Activated CD4-positive, alpha-beta memory T cell treated with anti-CD3 and anti-CD28 coated beads for 36 hours (primary cell): ENCODE results near the gene BIRC6. TPM values are rescaled to one million over a fixed set of nuclear protein-coding genes. Genes with fewer than 3 reads are reported as not detected.
"Not testable (repeated sequence)": the region's sequence is repeated elsewhere in the genome, so short reads cannot be mapped to it uniquely, and the experiment has no call there.

ENCODE experiments used
- CTCF ChIA-PET: fragments of 350-600 bp; sonication (Branson Sonifier 250); formaldehyde crosslinking; loops from one replicate; lab custom pipeline; 2021; ENCODE audit warnings: antibody characterized with exemption, inconsistent platforms; lab: Charles Lee
- POLR2A ChIA-PET: fragments of 350-600 bp; sonication (Branson Sonifier 250); formaldehyde crosslinking; loops from one replicate; lab custom pipeline; 2021; ENCODE audit warnings: antibody characterized with exemption; lab: Charles Lee
- DNase-seq: peaks from one replicate; pipeline ENCODE4 v3.0.0-alpha.2; 2020
- H3K27ac Mint-ChIP-seq: one replicate; pipeline ENCODE4 v1.8.0; 2021; ENCODE audit warnings: mixed read lengths
- H3K27me3 Mint-ChIP-seq: one replicate; pipeline ENCODE4 v1.8.0; 2021; ENCODE audit warnings: mixed read lengths
- H3K36me3 Mint-ChIP-seq: one replicate; pipeline ENCODE4 v1.8.0; 2021; ENCODE audit warnings: mixed read lengths
- H3K4me1 Mint-ChIP-seq: one replicate; pipeline ENCODE4 v1.8.0; 2021; ENCODE audit warnings: low read depth, mixed read lengths
- H3K4me3 Mint-ChIP-seq: one replicate; pipeline ENCODE4 v1.8.0; 2021; ENCODE audit warnings: mild to moderate bottlenecking, mixed read lengths
- H3K9me3 Mint-ChIP-seq: one replicate; pipeline ENCODE4 v1.8.0; 2021; ENCODE audit warnings: mixed read lengths
- intact Hi-C: fragments of 100-400 bp; cut with micrococcal nuclease; formaldehyde crosslinking; loops from one replicate; pipeline ENCODE4 v1.15.1; 2023
- total RNA-seq, 2 experiments: library from RNA; stranded (reverse); gene quantifications; one replicate each; pipeline ENCODE4 v1.2.3, GENCODE V29; 2021

Gene BIRC6
- 10 to 100 TPM; 58.2 to 62.4 TPM for total RNA-seq

- Mint-ChIP-seq H3K4me1 (peaks cover 37% of the 10 kb centered on the region), H3K4me3 (peak within 1 kb of the TSS; percentile 84), H3K9me3 (no peaks in the 10 kb centered on the region), H3K36me3 (peaks cover 17% of the 10 kb centered on the region), H3K27ac (peak within 1 kb of the TSS; percentile 92), H3K27me3 (no peaks in the 10 kb centered on the region)
- CTCF ChIA-PET, result no interaction called here
- intact Hi-C loops, result loop anchor here (1.0 to 10.0 kb wide), 6 partner anchors 80 to 966 kb away; partner anchors contain the start of genes DPY30, SLC30A6, SPAST and YIPF4
- DNase-seq, result peak; percentile 99
- POLR2A ChIA-PET, result interaction anchor here (0.8 to 2.3 kb wide), 4 partner anchors 39 to 293 kb away, joined by 3 to 7 read pairs (median 4); partner anchors contain the start of genes SLC30A6, SPAST and YIPF4
Observed at GRCh38 chr2:32356681-32357317, at the start of gene BIRC6. Gene BIRC6 (plus strand): TSS chr2:32357023. CDS start chr2:32357162, 139 bp downstream.

GRCh38 chr2:32310577-32310976 lies 46.2 kb upstream of the BIRC6 start:
- CTCF ChIA-PET, result no interaction called here
- Mint-ChIP-seq H3K9me3 (no peaks in the 10 kb centered on the region), H3K4me3 (no peak overlapping the region), H3K4me1 (no peaks in the 10 kb centered on the region), H3K27ac (no peak overlapping the region), H3K36me3 (peaks cover 5% of the 10 kb centered on the region), H3K27me3 (no peaks in the 10 kb centered on the region)
- intact Hi-C loops, result no loop called here
- DNase-seq, result no peak
- POLR2A ChIA-PET, result no interaction called here

GRCh38 chr2:32314886-32315285 lies 41.9 kb upstream of the BIRC6 start:
- DNase-seq, result no peak
- Mint-ChIP-seq H3K9me3 (no peaks in the 10 kb centered on the region), H3K36me3 (peaks cover 2% of the 10 kb centered on the region), H3K27ac (no peak overlapping the region), H3K27me3 (no peaks in the 10 kb centered on the region), H3K4me3 (no peak overlapping the region), H3K4me1 (no peaks in the 10 kb centered on the region)
- intact Hi-C loops, result no loop called here
- CTCF ChIA-PET, result no interaction called here
- POLR2A ChIA-PET, result no interaction called here

GRCh38 chr2:32328679-32329078 lies 28.1 kb upstream of the BIRC6 start:
- H3K36me3 Mint-ChIP-seq, POLR2A ChIA-PET, CTCF ChIA-PET, H3K4me3 Mint-ChIP-seq, H3K9me3 Mint-ChIP-seq, H3K27me3 Mint-ChIP-seq, DNase-seq, intact Hi-C loops, H3K4me1 Mint-ChIP-seq, H3K27ac Mint-ChIP-seq: not testable (repeated sequence)

- POLR2A ChIA-PET, H3K4me1 Mint-ChIP-seq, H3K4me3 Mint-ChIP-seq, H3K9me3 Mint-ChIP-seq, H3K36me3 Mint-ChIP-seq, CTCF ChIA-PET, H3K27ac Mint-ChIP-seq, DNase-seq, H3K27me3 Mint-ChIP-seq, intact Hi-C loops: not testable (repeated sequence)
Observed at GRCh38 chr2:32329180-32329980, 27.4 kb upstream of the BIRC6 start.

GRCh38 chr2:32330136-32330535 lies 26.7 kb upstream of the BIRC6 start:
- Mint-ChIP-seq H3K4me1 (no peaks in the 10 kb centered on the region), H3K27me3 (no peaks in the 10 kb centered on the region), H3K9me3 (no peaks in the 10 kb centered on the region), H3K4me3 (no peak overlapping the region), H3K36me3 (peaks cover 3% of the 10 kb centered on the region), H3K27ac (no peak overlapping the region)
- ChIA-PET CTCF (no interaction called here), POLR2A (no interaction called here)
- intact Hi-C loops, result no loop called here
- no peak for DNase-seq

- CTCF ChIA-PET, result no interaction called here
- Mint-ChIP-seq H3K36me3 (no peaks in the 10 kb centered on the region), H3K27me3 (no peaks in the 10 kb centered on the region), H3K4me3 (no peak overlapping the region), H3K9me3 (no peaks in the 10 kb centered on the region), H3K4me1 (no peaks in the 10 kb centered on the region), H3K27ac (no peak overlapping the region)
- intact Hi-C loops, result no loop called here
- no peak for DNase-seq
- POLR2A ChIA-PET, result no interaction called here
Observed at GRCh38 chr2:32342801-32343200, 14.0 kb upstream of the BIRC6 start.

GRCh38 chr2:32350797-32351196 lies 6.0 kb upstream of the BIRC6 start:
- H3K36me3 Mint-ChIP-seq, CTCF ChIA-PET, DNase-seq, H3K27ac Mint-ChIP-seq, POLR2A ChIA-PET, H3K4me3 Mint-ChIP-seq, H3K27me3 Mint-ChIP-seq, H3K9me3 Mint-ChIP-seq, H3K4me1 Mint-ChIP-seq: not testable (repeated sequence)
- intact Hi-C loops, result loop anchor here (10.0 kb wide), 1 partner anchor 316 kb away; the partner anchor contains the start of gene DPY30

- H3K36me3 Mint-ChIP-seq, result peaks cover 12% of the 10 kb centered on the region
- H3K4me3 Mint-ChIP-seq, result peak overlapping the region; percentile 84
- intact Hi-C loops, result loop anchor here (2.0 to 10.0 kb wide), 3 partner anchors 79 to 966 kb away; partner anchors contain the start of genes DPY30 and YIPF4
- ChIA-PET POLR2A (interaction anchor here (0.7 to 2.3 kb wide), 5 partner anchors 38 to 403 kb away, joined by 3 to 7 read pairs (median 3); partner anchors contain the start of genes SLC30A6, SPAST and YIPF4), CTCF (no interaction called here)
- H3K27ac Mint-ChIP-seq, result peak overlapping the region; percentile 84
- H3K9me3 Mint-ChIP-seq, result no peaks in the 10 kb centered on the region
- peaks cover 31% of the 10 kb centered on the region for H3K4me1 Mint-ChIP-seq
- H3K27me3 Mint-ChIP-seq, result no peaks in the 10 kb centered on the region
- DNase-seq, result no peak
Observed at GRCh38 chr2:32355976-32356680, 695 bp upstream of the BIRC6 start.

- CTCF ChIA-PET, result no interaction called here
- peaks cover 40% of the 10 kb centered on the region for H3K4me1 Mint-ChIP-seq
- peak overlapping the region; percentile 92 for H3K27ac Mint-ChIP-seq
- H3K4me3 Mint-ChIP-seq, result peak overlapping the region; percentile 84
- POLR2A ChIA-PET, result interaction anchor here (0.6 to 2.3 kb wide), 3 partner anchors 11 to 192 kb away, joined by 3 to 7 read pairs (median 3); partner anchors contain the start of genes SLC30A6 and YIPF4
- no peaks in the 10 kb centered on the region for H3K9me3 Mint-ChIP-seq
- no peaks in the 10 kb centered on the region for H3K27me3 Mint-ChIP-seq
- DNase-seq, result peak; percentile 59
- intact Hi-C loops, result loop anchor here (1.0 to 10.0 kb wide), 6 partner anchors 81 to 965 kb away; partner anchors contain the start of genes DPY30, SLC30A6, SPAST and YIPF4
- H3K36me3 Mint-ChIP-seq, result peaks cover 19% of the 10 kb centered on the region
Observed at GRCh38 chr2:32357318-32358110, 691 bp downstream of the BIRC6 start.

- intact Hi-C loops, result loop anchor here (5.0 to 10.0 kb wide), 2 partner anchors 323 to 964 kb away; partner anchors contain the start of gene DPY30
- ChIA-PET CTCF (no interaction called here), POLR2A (interaction anchor here (0.6 to 2.3 kb wide), 2 partner anchors 11 to 192 kb away, joined by 3 to 7 read pairs; partner anchors contain the start of gene SLC30A6)
- H3K9me3 Mint-ChIP-seq, result no peaks in the 10 kb centered on the region
- H3K27ac Mint-ChIP-seq, result peak overlapping the region; percentile 92
- peaks cover 19% of the 10 kb centered on the region for H3K36me3 Mint-ChIP-seq
- peak overlapping the region; percentile 84 for H3K4me3 Mint-ChIP-seq
- peak; percentile 30 for DNase-seq
- H3K27me3 Mint-ChIP-seq, result no peaks in the 10 kb centered on the region
- peaks cover 43% of the 10 kb centered on the region for H3K4me1 Mint-ChIP-seq
Observed at GRCh38 chr2:32358111-32358482, 1.3 kb downstream of the BIRC6 start.
